Lower leg skin (tissue), 4 donors: ENCODE measurements around the gene C1orf87. TPM values are rescaled to one million over a fixed set of nuclear protein-coding genes. Genes with fewer than 3 reads are reported as not detected.

Experiments
- DNase-seq, 2 donors: peaks; one replicate each; pipeline ENCODE4 v3.0.0-alpha.2; 2019; ENCODE audit warnings: low spot score in 2 of 2
- H3K4me3 ChIP-seq: fragments of 200-600 bp; sonication (generic); 2 replicates; pipeline ENCODE4 v1.5.1; 2017; ENCODE audit warnings: mild to moderate bottlenecking, low read depth; ENCODE audit not compliant: poor library complexity, severe bottlenecking
- POLR2A ChIP-seq, 2 donors: fragments of 450-650 bp; IDR thresholded peaks; one replicate each; pipeline ENCODE4 v1.6.1; 2016 to 2017; ENCODE audit warnings: antibody characterized with exemption in 2 of 2, mild to moderate bottlenecking in 1 of 2, moderate library complexity in 1 of 2
- WGBS, 2 donors: methylation state at CpG; one replicate each; pipeline ENCODE4 v1.1.5; 2018; 5-methylcytosine and 5-hydroxymethylcytosine counted together
- intact Hi-C: fragments of 100-400 bp; cut with DNase I; formaldehyde crosslinking; loops from one replicate; pipeline ENCODE4 v1.15.0; 2023; ENCODE audit warnings: low total_unique reads
- total RNA-seq, 4 donors: library from RNA; depleted of rRNA; stranded (reverse); fragments of >200 nt; gene quantifications; one replicate each; pipeline ENCODE4 v1.1.0, GENCODE V29; 2016
- TF ChIP-seq, protein P1 (sequence below), 3 donors: fragments of 450-650 bp; IDR thresholded peaks; one replicate each; pipeline ENCODE4 v1.5.1; 2016; ENCODE audit warnings: antibody characterized with exemption in 3 of 3, mild to moderate bottlenecking in 3 of 3, moderate library complexity in 2 of 3

The C1orf87 gene
- total RNA-seq, 4 donors from 2014 or later, result 1.3 TPM; not detected in 3

GRCh38 chr1:60091195-60091715 is 17.7 kb upstream of the C1orf87 start:
- no peak for DNase-seq
- TF ChIP-seq, protein P1, sequence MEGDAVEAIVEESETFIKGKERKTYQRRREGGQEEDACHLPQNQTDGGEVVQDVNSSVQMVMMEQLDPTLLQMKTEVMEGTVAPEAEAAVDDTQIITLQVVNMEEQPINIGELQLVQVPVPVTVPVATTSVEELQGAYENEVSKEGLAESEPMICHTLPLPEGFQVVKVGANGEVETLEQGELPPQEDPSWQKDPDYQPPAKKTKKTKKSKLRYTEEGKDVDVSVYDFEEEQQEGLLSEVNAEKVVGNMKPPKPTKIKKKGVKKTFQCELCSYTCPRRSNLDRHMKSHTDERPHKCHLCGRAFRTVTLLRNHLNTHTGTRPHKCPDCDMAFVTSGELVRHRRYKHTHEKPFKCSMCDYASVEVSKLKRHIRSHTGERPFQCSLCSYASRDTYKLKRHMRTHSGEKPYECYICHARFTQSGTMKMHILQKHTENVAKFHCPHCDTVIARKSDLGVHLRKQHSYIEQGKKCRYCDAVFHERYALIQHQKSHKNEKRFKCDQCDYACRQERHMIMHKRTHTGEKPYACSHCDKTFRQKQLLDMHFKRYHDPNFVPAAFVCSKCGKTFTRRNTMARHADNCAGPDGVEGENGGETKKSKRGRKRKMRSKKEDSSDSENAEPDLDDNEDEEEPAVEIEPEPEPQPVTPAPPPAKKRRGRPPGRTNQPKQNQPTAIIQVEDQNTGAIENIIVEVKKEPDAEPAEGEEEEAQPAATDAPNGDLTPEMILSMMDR (IDR thresholded peaks at IDR 0.05), result no peak
- TF ChIP-seq POLR2A (IDR thresholded peaks at IDR 0.05), result no peak
- H3K4me3 ChIP-seq, result no peak overlapping the region
- WGBS, 2 donors, result 90 to 91% methylated on average over 6 of the region's 6 CpGs
- intact Hi-C loops, result no loop called here

DNA sequence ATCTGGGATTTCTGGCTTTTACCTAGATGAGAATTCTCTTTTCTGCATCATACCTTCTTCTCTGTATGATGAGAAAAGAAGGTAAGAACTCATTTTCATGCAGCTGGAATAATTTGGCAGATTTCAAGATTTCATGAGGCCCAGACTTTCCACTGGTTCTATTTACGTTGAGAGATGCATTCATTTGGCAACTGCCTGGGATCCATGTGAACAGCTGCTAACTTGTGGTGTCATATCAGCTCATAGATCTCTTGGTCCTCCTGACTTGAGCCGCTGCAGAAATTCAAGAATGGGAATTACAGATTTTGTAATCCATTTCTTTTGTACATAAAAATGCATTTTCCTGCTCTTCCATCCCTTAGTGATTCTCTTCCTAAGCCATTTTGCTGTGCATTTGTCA is 17.1 kb upstream of the C1orf87 start:
- no peak overlapping the region for H3K4me3 ChIP-seq
- intact Hi-C loops, result no loop called here
- DNase-seq, result no peak
- WGBS, 2 donors, result 63 to 76% methylated on average over 2 of the region's 2 CpGs
- TF ChIP-seq POLR2A (IDR thresholded peaks at IDR 0.05), result no peak
- TF ChIP-seq, protein P1 (IDR thresholded peaks at IDR 0.05), result no peak

GRCh38 chr1:60088620-60089155 is 15.1 kb upstream of the C1orf87 start:
- 67 to 69% methylated on average over 5 of the region's 5 CpGs for WGBS, 2 donors
- no peak overlapping the region for H3K4me3 ChIP-seq
- TF ChIP-seq, protein P1 (IDR thresholded peaks at IDR 0.05), result no peak
- no peak for TF ChIP-seq POLR2A (IDR thresholded peaks at IDR 0.05)
- DNase-seq, result no peak
- intact Hi-C loops, result no loop called here

DNA sequence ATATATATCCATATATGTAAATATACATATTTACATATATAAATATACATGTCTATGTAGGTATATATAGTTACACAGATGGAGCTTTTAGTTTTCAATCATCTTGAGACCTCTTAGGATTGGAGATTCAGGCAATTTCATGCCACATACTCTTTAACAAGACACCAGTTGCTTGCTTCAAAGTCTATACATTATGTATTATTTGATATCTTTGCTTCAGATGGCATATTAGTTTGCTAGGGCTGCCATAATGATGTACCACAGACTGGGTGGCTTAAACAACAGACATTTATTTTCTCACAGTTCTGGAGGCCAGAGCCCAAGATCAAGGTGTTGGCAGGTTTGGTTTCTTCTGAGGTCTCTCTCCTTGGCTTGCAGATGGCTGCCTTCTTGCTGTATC is 14.1 kb upstream of the C1orf87 start:
- no peak for TF ChIP-seq POLR2A (IDR thresholded peaks at IDR 0.05)
- TF ChIP-seq, protein P1 (IDR thresholded peaks at IDR 0.05), result no peak
- intact Hi-C loops, result no loop called here
- DNase-seq, result no peak
- H3K4me3 ChIP-seq, result no peak overlapping the region

GRCh38 chr1:60078182-60078581 is 4.6 kb upstream of the C1orf87 start:
- DNase-seq, result no peak
- H3K4me3 ChIP-seq, result no peak overlapping the region
- 81% methylated on average over 4 of the region's 4 CpGs for WGBS, 2 donors
- TF ChIP-seq POLR2A (IDR thresholded peaks at IDR 0.05), result no peak
- TF ChIP-seq, protein P1 (IDR thresholded peaks at IDR 0.05), result no peak
- intact Hi-C loops, result no loop called here

DNA sequence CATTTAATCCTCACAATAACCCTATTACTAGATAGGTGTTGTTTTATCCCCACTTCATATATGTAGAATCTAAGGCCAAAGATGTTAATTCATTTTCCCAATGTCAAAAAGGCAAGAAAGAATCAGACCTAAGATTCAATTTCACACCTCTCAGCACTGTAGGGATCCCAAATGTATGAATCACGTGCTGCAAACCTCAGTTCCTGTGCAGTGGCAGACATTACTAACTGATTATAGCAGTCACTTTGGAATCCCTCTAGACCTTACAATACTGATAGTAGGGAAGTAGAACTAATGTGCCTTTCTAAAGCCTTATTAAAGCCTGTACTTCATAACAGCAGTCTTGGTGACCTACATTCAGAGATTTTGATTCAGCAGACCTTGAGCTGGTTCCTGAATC is 2.3 kb downstream of the C1orf87 start:
- no peak overlapping the region for H3K4me3 ChIP-seq
- WGBS, 2 donors, result 48 to 51% methylated on average over 1 of the region's 1 CpG
- no peak for DNase-seq
- no peak for TF ChIP-seq POLR2A (IDR thresholded peaks at IDR 0.05)
- TF ChIP-seq, protein P1 (IDR thresholded peaks at IDR 0.05), result no peak
- intact Hi-C loops, result no loop called here
